Prostate gland (tissue), 2 donors: Measurements from ENCODE around the gene CRYGS.

Source experiments
- POLR2A ChIP-seq: fragments of 450-650 bp; IDR thresholded peaks from one replicate; pipeline ENCODE4 v1.6.1; 2016; ENCODE audit warnings: antibody characterized with exemption, mild to moderate bottlenecking
- TF ChIP-seq, protein P1 (sequence below), 4 experiments: fragments of 200-600 bp in 2 of 4; fragments of 450-650 bp in 2 of 4; sonication (generic) in 2 of 4; IDR thresholded peaks; 1 replicate in 3 of 4; 2 replicates in 1 of 4; pipeline ENCODE4 v1.5.1; 2016 to 2019; ENCODE audit warnings: antibody characterized with exemption in 4 of 4, mild to moderate bottlenecking in 2 of 4, moderate library complexity in 2 of 4

- TF ChIP-seq, protein P1, sequence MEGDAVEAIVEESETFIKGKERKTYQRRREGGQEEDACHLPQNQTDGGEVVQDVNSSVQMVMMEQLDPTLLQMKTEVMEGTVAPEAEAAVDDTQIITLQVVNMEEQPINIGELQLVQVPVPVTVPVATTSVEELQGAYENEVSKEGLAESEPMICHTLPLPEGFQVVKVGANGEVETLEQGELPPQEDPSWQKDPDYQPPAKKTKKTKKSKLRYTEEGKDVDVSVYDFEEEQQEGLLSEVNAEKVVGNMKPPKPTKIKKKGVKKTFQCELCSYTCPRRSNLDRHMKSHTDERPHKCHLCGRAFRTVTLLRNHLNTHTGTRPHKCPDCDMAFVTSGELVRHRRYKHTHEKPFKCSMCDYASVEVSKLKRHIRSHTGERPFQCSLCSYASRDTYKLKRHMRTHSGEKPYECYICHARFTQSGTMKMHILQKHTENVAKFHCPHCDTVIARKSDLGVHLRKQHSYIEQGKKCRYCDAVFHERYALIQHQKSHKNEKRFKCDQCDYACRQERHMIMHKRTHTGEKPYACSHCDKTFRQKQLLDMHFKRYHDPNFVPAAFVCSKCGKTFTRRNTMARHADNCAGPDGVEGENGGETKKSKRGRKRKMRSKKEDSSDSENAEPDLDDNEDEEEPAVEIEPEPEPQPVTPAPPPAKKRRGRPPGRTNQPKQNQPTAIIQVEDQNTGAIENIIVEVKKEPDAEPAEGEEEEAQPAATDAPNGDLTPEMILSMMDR (IDR thresholded peaks at IDR 0.05): no peak
- no peak for TF ChIP-seq POLR2A
Measured at GRCh38 chr3:186536883-186537844, 7.0 kb downstream of the CRYGS start.
